Tibial nerve (tissue), 4 donors: ENCODE data around the gene BPIFB6. TPM values are rescaled to one million over a fixed set of nuclear protein-coding genes. Genes with fewer than 3 reads are reported as not detected.

ENCODE experiments used
- DNase-seq, 2 donors: peaks; one replicate each; pipeline ENCODE4 v3.0.0-alpha.2; 2019; ENCODE audit warnings: low spot score in 2 of 2
- H3K27ac ChIP-seq, 4 donors: fragments of 200-600 bp; sonication (generic) in 3 of 4; one replicate each; pipeline ENCODE4 v1.5.1; 2017 to 2019; ENCODE audit warnings: mild to moderate bottlenecking in 1 of 4
- H3K27me3 ChIP-seq, 2 donors: fragments of 200-600 bp; sonication (generic) in 1 of 2; one replicate each; pipeline versions ENCODE4 v1.5.1 to v1.6.0; 2017 to 2019
- H3K36me3 ChIP-seq, 3 donors: fragments of 200-600 bp; sonication (generic); one replicate each; pipeline ENCODE4 v1.5.1; 2018 to 2019
- H3K4me1 ChIP-seq, 4 donors: fragments of 200-600 bp; sonication (generic) in 3 of 4; one replicate each; pipeline ENCODE4 v1.5.1; 2017 to 2019
- H3K4me3 ChIP-seq, 4 donors: fragments of 200-600 bp; sonication (generic) in 3 of 4; one replicate each; pipeline ENCODE4 v1.5.1; 2017 to 2019; ENCODE audit warnings: mild to moderate bottlenecking in 1 of 4, moderate library complexity in 1 of 4
- H3K9me3 ChIP-seq, 4 donors: fragments of 200-600 bp; sonication (generic) in 3 of 4; one replicate each; pipeline ENCODE4 v1.5.1; 2017 to 2019
- EP300 ChIP-seq, 2 donors: sonication (generic); formaldehyde crosslinking; IDR thresholded peaks; one replicate each; pipeline ENCODE4 v1.6.1; 2017; ENCODE audit warnings: antibody characterized with exemption in 2 of 2, mild to moderate bottlenecking in 1 of 2
- POLR2A ChIP-seq, 2 donors: fragments of 450-650 bp; IDR thresholded peaks; one replicate each; pipeline ENCODE4 v1.6.1; 2017; ENCODE audit warnings: antibody characterized with exemption in 2 of 2, mild to moderate bottlenecking in 2 of 2, moderate library complexity in 2 of 2
- WGBS, 2 donors: methylation state at CpG; one replicate each; pipeline ENCODE4 v1.1.5; 2018; 5-methylcytosine and 5-hydroxymethylcytosine counted together
- total RNA-seq, 4 donors: library from RNA; depleted of rRNA; stranded (reverse); fragments of >200 nt; gene quantifications; one replicate each; pipeline ENCODE4 v1.1.0, GENCODE V29; 2016
- TF ChIP-seq, protein P1 (sequence below), 5 experiments: fragments of 200-600 bp in 3 of 5; fragments of 450-650 bp in 2 of 5; sonication (generic) in 3 of 5; IDR thresholded peaks; one replicate each; pipeline ENCODE4 v1.5.1; 2016 to 2019; ENCODE audit warnings: antibody characterized with exemption in 5 of 5, mild to moderate bottlenecking in 3 of 5, moderate library complexity in 2 of 5

The BPIFB6 gene
- total RNA-seq, 4 donors from 2014 or later: not detected

DNA sequence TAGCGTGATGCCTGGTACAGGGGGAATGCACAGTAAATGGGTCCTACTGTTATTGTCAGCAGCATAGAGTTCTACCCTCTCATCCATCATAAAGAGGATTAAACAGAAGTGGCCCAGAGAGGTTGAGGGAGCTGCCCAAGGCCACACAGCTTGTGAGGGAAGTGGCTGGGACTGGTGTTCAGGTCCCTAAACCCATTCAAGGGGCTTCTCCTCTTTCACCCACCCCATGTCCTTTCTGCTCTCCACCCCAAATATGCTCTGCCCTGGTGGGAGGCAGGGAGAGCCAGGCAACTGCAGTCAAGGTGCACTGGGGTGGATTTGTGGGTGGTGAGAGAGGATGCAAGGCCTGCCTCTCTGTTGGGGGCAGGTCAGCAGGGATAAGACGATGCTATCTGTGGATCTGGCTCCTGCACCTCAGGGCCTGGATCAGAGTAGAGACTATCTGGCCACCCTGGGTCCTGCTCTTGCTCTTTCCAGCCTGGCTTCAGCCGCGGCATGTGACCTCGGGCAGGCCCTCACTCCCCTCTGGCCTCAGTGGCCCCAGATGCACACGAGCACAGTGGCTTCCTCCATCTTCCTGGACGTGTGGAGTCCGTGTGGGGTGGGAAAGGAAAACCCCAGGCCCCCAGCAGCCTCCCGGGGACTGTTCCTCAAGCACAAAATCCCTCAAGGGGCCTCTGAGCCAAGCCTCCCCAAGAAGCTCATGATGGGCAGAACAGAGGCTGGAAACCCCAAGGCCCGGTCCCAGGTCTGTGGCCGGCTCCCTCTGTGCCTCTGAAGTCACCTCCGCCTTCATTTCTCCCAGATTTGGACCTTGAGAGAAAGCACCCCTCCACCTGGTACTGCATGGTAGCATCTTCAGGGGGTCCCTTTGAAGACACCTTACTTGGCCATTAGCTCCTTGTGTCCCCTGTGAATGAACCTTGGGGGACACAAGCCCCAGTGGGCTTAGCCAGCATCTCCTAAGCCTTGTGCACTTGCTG, 3.4 kb upstream of the BPIFB6 start:
- Histone ChIP-seq H3K4me1 (no peaks in the 10 kb centered on the region), H3K9me3 (peaks cover 0 to 6% (median 0%) of the 10 kb centered on the region in 4 donors), H3K27ac (no peak overlapping the region), H3K4me3 (no peak overlapping the region), H3K27me3 (no peaks in the 10 kb centered on the region), H3K36me3 (no peaks in the 10 kb centered on the region)
- TF ChIP-seq POLR2A (IDR thresholded peaks at IDR 0.05) (no peak), EP300 (IDR thresholded peaks at IDR 0.05) (no peak)
- TF ChIP-seq, protein P1, sequence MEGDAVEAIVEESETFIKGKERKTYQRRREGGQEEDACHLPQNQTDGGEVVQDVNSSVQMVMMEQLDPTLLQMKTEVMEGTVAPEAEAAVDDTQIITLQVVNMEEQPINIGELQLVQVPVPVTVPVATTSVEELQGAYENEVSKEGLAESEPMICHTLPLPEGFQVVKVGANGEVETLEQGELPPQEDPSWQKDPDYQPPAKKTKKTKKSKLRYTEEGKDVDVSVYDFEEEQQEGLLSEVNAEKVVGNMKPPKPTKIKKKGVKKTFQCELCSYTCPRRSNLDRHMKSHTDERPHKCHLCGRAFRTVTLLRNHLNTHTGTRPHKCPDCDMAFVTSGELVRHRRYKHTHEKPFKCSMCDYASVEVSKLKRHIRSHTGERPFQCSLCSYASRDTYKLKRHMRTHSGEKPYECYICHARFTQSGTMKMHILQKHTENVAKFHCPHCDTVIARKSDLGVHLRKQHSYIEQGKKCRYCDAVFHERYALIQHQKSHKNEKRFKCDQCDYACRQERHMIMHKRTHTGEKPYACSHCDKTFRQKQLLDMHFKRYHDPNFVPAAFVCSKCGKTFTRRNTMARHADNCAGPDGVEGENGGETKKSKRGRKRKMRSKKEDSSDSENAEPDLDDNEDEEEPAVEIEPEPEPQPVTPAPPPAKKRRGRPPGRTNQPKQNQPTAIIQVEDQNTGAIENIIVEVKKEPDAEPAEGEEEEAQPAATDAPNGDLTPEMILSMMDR (IDR thresholded peaks at IDR 0.05): no peak
- DNase-seq: no peak
- WGBS, 2 donors: 72 to 80% methylated on average over 12 of the region's 12 CpGs

DNA sequence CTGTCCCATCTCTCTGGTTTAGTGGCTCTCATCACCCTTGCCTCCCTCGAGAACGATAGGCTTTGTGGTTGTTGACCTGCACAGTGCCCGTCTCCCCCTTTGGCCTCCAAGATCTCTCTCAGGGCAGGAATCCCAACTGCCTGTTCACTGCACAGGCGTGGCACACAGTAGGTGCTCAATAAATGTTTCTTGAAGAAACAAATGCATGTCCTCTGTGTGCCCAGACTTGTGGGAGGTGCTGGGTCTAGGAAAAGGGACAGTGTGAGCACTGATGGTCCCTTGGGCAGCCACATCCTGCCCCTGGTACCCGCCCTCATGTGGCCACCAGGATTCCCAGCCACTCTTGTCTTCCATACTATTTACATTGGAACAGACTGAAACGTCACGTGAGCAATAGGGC, 2.6 kb upstream of the BPIFB6 start:
- TF ChIP-seq POLR2A (IDR thresholded peaks at IDR 0.05) (no peak), EP300 (IDR thresholded peaks at IDR 0.05) (no peak)
- TF ChIP-seq, protein P1 (IDR thresholded peaks at IDR 0.05): no peak
- H3K4me3 ChIP-seq: no peak overlapping the region
- no peak overlapping the region for H3K27ac ChIP-seq
- no peaks in the 10 kb centered on the region for H3K36me3 ChIP-seq
- H3K9me3 ChIP-seq: peaks cover 0 to 11% (median 0%) of the 10 kb centered on the region in 4 donors
- WGBS, 2 donors: 72 to 84% methylated on average over 7 of the region's 7 CpGs
- DNase-seq: no peak
- no peaks in the 10 kb centered on the region for H3K4me1 ChIP-seq
- H3K27me3 ChIP-seq: no peaks in the 10 kb centered on the region

DNA sequence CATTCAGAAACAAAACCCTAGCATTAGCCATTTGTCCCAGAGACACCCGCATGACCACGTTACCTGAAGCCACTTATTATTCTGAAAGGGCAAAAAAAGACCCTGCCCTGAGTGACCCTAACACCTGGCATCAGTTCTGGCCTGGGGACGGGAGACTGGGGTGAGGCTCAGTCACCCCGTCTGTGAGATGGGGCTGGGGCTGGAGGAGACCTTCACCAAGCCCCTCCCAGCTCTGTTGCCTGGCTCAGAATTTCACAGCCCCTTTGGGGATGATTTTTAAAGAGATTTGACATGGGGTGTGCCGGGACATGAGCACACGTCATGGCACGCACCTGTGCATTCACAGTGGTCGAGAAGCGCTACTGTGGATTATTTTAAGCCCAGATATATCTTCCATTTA, 1.4 kb upstream of the BPIFB6 start:
- Histone ChIP-seq H3K4me3 (no peak overlapping the region), H3K9me3 (peaks cover 0 to 11% (median 0%) of the 10 kb centered on the region in 4 donors), H3K27me3 (no peaks in the 10 kb centered on the region), H3K4me1 (no peaks in the 10 kb centered on the region), H3K27ac (no peak overlapping the region), H3K36me3 (no peaks in the 10 kb centered on the region)
- TF ChIP-seq, protein P1 (IDR thresholded peaks at IDR 0.05): no peak
- no peak for TF ChIP-seq EP300 (IDR thresholded peaks at IDR 0.05)
- no peak for TF ChIP-seq POLR2A (IDR thresholded peaks at IDR 0.05)
- DNase-seq: no peak
- WGBS, 2 donors: 77 to 81% methylated on average over 9 of the region's 9 CpGs

DNA sequence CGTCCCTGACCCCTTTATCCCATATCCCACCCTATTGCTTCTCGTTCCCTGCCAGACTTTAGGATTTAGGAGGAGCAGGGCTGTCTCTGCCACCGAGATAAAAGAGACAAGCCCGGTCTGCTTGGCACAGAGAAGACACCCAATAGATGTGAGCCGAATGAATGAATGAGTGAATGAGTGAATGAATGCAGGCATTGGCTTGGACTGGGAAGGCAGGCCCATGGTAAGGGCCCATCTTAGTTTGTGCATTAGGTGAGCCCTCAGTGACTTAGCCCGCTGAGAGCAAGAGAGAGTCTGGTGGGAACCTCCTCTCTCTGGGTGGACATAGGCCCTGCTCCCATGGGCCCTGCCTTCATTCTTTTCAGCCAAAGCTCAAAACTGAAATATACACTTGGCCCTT, 879 bp upstream of the BPIFB6 start:
- Histone ChIP-seq H3K36me3 (no peaks in the 10 kb centered on the region), H3K4me3 (no peak overlapping the region), H3K27me3 (no peaks in the 10 kb centered on the region), H3K9me3 (peaks cover 0 to 11% (median 0%) of the 10 kb centered on the region in 4 donors), H3K27ac (no peak overlapping the region), H3K4me1 (no peaks in the 10 kb centered on the region)
- TF ChIP-seq EP300 (IDR thresholded peaks at IDR 0.05) (no peak), POLR2A (IDR thresholded peaks at IDR 0.05) (no peak)
- TF ChIP-seq, protein P1 (IDR thresholded peaks at IDR 0.05): no peak
- DNase-seq: no peak
- WGBS, 2 donors: 81 to 89% methylated on average over 6 of the region's 6 CpGs

DNA sequence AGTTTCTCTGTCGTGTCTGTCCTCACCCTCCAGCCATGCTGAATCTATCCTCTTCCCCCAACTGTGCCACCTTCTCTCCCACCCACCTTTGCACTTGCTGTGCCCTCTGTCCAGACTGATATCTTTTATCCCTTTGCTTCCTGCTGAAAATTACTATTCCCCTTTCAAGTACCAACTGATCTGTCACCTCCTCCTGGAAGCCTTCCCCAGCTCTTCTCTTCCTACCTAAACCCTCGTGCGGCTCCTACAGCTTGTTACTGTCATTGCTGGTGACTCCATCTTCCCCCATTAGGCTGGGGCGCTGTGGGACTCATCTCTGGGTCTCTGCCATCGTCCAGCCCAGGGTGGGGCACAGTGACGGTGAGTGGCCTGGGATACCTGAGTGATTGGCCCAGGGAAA, 1.1 kb downstream of the BPIFB6 start:
- Histone ChIP-seq H3K27me3 (no peaks in the 10 kb centered on the region), H3K4me3 (no peak overlapping the region), H3K4me1 (no peaks in the 10 kb centered on the region), H3K9me3 (peaks cover 0 to 11% (median 0%) of the 10 kb centered on the region in 4 donors), H3K27ac (no peak overlapping the region), H3K36me3 (no peaks in the 10 kb centered on the region)
- 80 to 81% methylated on average over 6 of the region's 6 CpGs for WGBS, 2 donors
- no peak for DNase-seq
- no peak for TF ChIP-seq EP300 (IDR thresholded peaks at IDR 0.05)
- TF ChIP-seq, protein P1 (IDR thresholded peaks at IDR 0.05): no peak
- TF ChIP-seq POLR2A (IDR thresholded peaks at IDR 0.05): no peak
